HL-60 (cell line): ENCODE results near the gene AVPR2.
A peak's percentile ranks its signal among the peaks of the same experiment; 100 is the strongest.

Experiments
- CTCF ChIP-seq: IDR thresholded peaks from one replicate; pipeline ENCODE4 v1.5.1; 2011; ENCODE audit warnings: low read length, control low read depth, inconsistent platforms; ENCODE audit not compliant: insufficient read depth
- GABPA ChIP-seq: IDR thresholded peaks from 2 replicates; pipeline ENCODE4 v1.6.1; 2012; ENCODE audit warnings: low read depth
- REST ChIP-seq: IDR thresholded peaks from 2 replicates; pipeline ENCODE4 v1.6.1; 2012; ENCODE audit warnings: low read depth; ENCODE audit not compliant: insufficient replicate concordance

DNA sequence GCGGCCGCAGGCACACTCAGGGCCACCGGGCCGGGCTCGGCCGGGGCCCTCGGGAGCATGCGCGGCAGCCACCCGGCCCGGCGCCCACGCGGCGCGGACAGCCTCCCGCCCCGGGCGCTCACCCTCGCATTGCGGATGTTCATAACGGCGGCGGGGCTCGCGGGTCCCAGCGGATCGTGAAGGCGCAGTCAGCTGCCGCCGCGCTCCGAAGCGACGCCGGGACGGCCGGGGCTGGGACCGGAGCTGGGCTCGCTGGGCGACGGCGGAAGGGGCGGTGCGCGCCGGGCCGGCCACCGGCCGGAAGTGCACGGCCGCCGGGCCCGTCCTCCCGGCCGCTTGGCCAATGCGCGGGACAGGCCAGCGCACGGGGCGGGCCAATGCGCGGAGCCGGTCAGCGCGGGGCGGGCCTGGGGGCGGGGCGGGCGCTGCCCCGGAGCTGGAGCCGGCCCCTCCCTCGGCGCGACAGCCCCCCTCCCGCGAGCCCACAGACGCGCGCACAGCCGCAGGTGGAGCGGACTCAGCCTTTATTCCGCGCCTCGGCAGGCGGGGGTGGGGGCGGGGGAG, 30.4 kb downstream of the AVPR2 start, which contains the start of gene NAA10:
- TF ChIP-seq GABPA = 0 out of 2 replicates have a peak, but pooled peaks have one; percentile 23
- no peak for TF ChIP-seq REST
- no peak for TF ChIP-seq CTCF
